ENCODE data around the gene PFDN6.

DNA sequence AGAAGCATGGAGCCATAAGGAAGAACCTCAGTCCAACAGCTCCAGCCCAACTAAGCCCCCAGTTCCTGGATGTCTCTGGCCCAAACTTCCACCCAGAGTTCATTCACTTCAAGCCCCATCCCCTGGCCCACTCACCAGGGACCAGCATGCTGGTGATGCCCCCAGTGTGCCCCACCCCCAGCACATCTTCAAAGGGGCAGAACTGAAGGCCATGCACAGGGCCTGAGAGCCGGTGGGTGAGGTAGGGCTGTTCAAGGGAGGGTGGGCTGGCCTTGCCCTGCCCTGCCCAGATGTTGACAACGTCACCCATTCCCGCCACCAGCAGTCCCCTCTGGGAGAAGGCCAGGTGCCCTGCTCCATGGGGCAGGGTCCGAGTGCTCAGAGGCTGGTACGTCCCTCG, 8.9 kb upstream of the PFDN6 start:
- TF ChIP-seq, protein P1, sequence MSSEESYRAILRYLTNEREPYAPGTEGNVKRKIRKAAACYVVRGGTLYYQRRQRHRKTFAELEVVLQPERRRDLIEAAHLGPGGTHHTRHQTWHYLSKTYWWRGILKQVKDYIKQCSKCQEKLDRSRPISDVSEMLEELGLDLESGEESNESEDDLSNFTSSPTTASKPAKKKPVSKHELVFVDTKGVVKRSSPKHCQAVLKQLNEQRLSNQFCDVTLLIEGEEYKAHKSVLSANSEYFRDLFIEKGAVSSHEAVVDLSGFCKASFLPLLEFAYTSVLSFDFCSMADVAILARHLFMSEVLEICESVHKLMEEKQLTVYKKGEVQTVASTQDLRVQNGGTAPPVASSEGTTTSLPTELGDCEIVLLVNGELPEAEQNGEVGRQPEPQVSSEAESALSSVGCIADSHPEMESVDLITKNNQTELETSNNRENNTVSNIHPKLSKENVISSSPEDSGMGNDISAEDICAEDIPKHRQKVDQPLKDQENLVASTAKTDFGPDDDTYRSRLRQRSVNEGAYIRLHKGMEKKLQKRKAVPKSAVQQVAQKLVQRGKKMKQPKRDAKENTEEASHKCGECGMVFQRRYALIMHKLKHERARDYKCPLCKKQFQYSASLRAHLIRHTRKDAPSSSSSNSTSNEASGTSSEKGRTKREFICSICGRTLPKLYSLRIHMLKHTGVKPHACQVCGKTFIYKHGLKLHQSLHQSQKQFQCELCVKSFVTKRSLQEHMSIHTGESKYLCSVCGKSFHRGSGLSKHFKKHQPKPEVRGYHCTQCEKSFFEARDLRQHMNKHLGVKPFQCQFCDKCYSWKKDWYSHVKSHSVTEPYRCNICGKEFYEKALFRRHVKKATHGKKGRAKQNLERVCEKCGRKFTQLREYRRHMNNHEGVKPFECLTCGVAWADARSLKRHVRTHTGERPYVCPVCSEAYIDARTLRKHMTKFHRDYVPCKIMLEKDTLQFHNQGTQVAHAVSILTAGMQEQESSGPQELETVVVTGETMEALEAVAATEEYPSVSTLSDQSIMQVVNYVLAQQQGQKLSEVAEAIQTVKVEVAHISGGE (CRISPR knock-in tag; IDR thresholded peaks at IDR 0.05): no peak
- TF ChIP-seq, protein P2, sequence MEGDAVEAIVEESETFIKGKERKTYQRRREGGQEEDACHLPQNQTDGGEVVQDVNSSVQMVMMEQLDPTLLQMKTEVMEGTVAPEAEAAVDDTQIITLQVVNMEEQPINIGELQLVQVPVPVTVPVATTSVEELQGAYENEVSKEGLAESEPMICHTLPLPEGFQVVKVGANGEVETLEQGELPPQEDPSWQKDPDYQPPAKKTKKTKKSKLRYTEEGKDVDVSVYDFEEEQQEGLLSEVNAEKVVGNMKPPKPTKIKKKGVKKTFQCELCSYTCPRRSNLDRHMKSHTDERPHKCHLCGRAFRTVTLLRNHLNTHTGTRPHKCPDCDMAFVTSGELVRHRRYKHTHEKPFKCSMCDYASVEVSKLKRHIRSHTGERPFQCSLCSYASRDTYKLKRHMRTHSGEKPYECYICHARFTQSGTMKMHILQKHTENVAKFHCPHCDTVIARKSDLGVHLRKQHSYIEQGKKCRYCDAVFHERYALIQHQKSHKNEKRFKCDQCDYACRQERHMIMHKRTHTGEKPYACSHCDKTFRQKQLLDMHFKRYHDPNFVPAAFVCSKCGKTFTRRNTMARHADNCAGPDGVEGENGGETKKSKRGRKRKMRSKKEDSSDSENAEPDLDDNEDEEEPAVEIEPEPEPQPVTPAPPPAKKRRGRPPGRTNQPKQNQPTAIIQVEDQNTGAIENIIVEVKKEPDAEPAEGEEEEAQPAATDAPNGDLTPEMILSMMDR (IDR thresholded peaks at IDR 0.05 in 2 of 3, conservative IDR thresholded peaks at IDR 0.05 in 1 of 3; ENCODE audit: control insufficient read depth in 2 of 3, extremely low read depth in 1 of 3, insufficient read depth in 1 of 3, low read depth in 3 of 3, low read length in 3 of 3): no peak
- TF ChIP-seq, protein P3, sequence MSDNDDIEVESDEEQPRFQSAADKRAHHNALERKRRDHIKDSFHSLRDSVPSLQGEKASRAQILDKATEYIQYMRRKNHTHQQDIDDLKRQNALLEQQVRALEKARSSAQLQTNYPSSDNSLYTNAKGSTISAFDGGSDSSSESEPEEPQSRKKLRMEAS (IDR thresholded peaks at IDR 0.05; ENCODE audit: low read depth, low read length): no peak
- no peak for TF ChIP-seq EGR1 (IDR thresholded peaks at IDR 0.05; ENCODE audit: borderline replicate concordance in 1 of 2, low read depth in 2 of 2, low read length in 2 of 2)
- TF ChIP-seq NFIC (IDR thresholded peaks at IDR 0.05; ENCODE audit: low read depth, low read length): no peak
- TF ChIP-seq SIX5 (IDR thresholded peaks at IDR 0.05; ENCODE audit: low read depth, low read length, severe bottlenecking): no peak
- no peak for TF ChIP-seq SPI1 (IDR thresholded peaks at IDR 0.05; ENCODE audit: borderline replicate concordance, insufficient read depth, low read depth, low read length)
- TF ChIP-seq, protein P4, sequence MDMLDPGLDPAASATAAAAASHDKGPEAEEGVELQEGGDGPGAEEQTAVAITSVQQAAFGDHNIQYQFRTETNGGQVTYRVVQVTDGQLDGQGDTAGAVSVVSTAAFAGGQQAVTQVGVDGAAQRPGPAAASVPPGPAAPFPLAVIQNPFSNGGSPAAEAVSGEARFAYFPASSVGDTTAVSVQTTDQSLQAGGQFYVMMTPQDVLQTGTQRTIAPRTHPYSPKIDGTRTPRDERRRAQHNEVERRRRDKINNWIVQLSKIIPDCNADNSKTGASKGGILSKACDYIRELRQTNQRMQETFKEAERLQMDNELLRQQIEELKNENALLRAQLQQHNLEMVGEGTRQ (IDR thresholded peaks at IDR 0.05; ENCODE audit: borderline replicate concordance, low read depth, low read length): no peak
- TF ChIP-seq, protein P5, sequence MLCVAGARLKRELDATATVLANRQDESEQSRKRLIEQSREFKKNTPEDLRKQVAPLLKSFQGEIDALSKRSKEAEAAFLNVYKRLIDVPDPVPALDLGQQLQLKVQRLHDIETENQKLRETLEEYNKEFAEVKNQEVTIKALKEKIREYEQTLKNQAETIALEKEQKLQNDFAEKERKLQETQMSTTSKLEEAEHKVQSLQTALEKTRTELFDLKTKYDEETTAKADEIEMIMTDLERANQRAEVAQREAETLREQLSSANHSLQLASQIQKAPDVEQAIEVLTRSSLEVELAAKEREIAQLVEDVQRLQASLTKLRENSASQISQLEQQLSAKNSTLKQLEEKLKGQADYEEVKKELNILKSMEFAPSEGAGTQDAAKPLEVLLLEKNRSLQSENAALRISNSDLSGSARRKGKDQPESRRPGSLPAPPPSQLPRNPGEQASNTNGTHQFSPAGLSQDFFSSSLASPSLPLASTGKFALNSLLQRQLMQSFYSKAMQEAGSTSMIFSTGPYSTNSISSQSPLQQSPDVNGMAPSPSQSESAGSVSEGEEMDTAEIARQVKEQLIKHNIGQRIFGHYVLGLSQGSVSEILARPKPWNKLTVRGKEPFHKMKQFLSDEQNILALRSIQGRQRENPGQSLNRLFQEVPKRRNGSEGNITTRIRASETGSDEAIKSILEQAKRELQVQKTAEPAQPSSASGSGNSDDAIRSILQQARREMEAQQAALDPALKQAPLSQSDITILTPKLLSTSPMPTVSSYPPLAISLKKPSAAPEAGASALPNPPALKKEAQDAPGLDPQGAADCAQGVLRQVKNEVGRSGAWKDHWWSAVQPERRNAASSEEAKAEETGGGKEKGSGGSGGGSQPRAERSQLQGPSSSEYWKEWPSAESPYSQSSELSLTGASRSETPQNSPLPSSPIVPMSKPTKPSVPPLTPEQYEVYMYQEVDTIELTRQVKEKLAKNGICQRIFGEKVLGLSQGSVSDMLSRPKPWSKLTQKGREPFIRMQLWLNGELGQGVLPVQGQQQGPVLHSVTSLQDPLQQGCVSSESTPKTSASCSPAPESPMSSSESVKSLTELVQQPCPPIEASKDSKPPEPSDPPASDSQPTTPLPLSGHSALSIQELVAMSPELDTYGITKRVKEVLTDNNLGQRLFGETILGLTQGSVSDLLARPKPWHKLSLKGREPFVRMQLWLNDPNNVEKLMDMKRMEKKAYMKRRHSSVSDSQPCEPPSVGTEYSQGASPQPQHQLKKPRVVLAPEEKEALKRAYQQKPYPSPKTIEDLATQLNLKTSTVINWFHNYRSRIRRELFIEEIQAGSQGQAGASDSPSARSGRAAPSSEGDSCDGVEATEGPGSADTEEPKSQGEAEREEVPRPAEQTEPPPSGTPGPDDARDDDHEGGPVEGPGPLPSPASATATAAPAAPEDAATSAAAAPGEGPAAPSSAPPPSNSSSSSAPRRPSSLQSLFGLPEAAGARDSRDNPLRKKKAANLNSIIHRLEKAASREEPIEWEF (IDR thresholded peaks at IDR 0.05; ENCODE audit: insufficient replicate concordance, low read depth, low read length): no peak
